Activated naive CD8-positive, alpha-beta T cell (primary cell): ENCODE results near the gene APLF.
"Not testable (repeated sequence)": the region's sequence is repeated elsewhere in the genome, so short reads cannot be mapped to it uniquely, and the experiment has no call there.

Experiments
- H3K27ac Mint-ChIP-seq: one replicate; pipeline ENCODE4 v1.8.0; 2021; ENCODE audit warnings: mixed read lengths
- H3K27me3 Mint-ChIP-seq: one replicate; pipeline ENCODE4 v1.8.0; 2021; ENCODE audit warnings: mixed read lengths
- H3K36me3 Mint-ChIP-seq: one replicate; pipeline ENCODE4 v1.8.0; 2021; ENCODE audit warnings: mixed read lengths
- H3K4me1 Mint-ChIP-seq: one replicate; pipeline ENCODE4 v1.8.0; 2021; ENCODE audit warnings: low read depth, mixed read lengths
- H3K4me3 Mint-ChIP-seq: one replicate; pipeline ENCODE4 v1.8.0; 2021; ENCODE audit warnings: mild to moderate bottlenecking, mixed read lengths
- H3K9me3 Mint-ChIP-seq: one replicate; pipeline ENCODE4 v1.8.0; 2021; ENCODE audit warnings: low read depth, mixed read lengths

The APLF gene

DNA sequence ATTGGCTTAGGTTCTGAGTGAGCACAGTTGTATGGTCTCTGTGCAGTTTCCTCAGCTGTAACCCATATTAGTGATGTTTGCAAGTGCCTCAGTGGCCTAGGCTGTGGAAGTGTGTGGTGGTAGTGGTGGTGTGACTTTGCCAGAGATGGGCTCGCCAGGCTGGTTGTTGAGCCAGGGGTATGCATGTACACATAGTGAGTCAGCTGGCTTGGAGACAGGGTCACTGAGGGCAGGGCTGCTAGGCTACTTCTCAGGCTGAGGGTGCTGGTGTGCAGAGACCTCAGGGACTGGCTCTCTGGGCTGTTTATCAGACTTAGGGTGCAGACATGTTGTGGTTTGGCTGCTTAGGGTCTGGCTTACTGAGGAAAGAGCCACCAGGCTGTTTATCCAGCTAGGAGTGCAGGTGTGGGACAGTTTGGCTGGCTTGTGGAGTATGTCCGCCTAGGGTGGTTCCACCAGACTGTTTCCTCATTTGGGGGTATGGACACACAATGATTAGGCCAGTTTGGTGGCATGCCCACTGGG is 15.0 kb downstream of the APLF start:
- Mint-ChIP-seq H3K27me3 (no peaks in the 10 kb centered on the region), H3K4me1 (no peaks in the 10 kb centered on the region), H3K4me3 (no peak overlapping the region)

DNA sequence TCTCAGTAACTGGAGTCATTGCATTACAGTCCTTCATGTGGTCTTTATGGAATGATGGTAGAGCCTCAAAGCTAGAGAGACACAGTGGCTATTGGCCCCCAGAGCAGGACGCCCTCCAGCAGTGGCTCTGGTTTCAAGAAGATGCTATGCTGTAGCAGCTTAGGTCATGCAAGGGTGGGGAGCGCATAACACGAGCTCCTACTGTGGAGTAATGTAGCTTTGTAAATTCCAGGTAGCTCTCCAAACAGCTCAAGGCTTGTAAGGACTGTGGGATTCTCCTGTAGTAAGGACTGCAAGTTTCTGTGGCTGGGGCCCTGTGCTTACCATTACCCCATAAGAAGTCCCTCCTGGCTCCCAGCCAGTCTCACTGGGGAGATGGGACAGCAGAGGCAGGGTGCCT is 15.6 kb downstream of the APLF start:
- Mint-ChIP-seq H3K27me3 (no peaks in the 10 kb centered on the region), H3K27ac (no peak overlapping the region), H3K4me1 (peaks cover 3% of the 10 kb centered on the region), H3K9me3 (no peaks in the 10 kb centered on the region), H3K36me3 (peaks cover 2% of the 10 kb centered on the region), H3K4me3 (no peak overlapping the region)

More for the DNA sequence above, 15.0 kb downstream of the APLF start:
- Mint-ChIP-seq H3K36me3 (peaks cover 2% of the 10 kb centered on the region), H3K27ac (no peak overlapping the region), H3K9me3 (no peaks in the 10 kb centered on the region)

DNA sequence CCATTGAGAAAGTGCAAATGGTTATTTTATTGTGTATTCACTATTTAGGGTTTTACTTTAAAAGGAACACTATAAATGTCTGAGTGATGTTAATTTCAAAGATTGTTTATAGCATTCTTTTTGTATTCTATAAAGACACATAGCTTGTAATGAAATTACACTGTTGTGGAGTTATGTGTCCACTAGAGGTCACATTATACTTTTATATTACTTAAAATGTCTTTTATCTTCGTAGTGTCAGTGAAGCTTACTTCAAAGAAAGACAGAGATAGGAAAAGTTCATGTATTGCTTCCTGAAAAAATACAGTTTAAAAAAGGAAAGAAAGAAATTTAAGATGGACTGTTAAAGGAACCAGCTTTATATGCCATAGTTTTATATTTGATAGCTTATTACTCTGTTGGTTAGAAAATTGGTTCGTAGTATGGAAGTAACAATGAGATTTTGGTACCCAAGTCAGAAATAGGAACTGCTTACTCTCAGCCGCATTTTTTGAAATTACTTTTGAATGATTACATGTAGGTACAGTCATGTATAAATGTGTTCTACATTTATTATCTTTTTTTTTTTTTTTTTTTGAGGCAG is 20.5 kb downstream of the APLF start:
- Mint-ChIP-seq H3K4me3 (no peak overlapping the region), H3K4me1 (peaks cover 8% of the 10 kb centered on the region), H3K9me3 (no peaks in the 10 kb centered on the region), H3K27ac (no peak overlapping the region), H3K36me3 (peaks cover 2% of the 10 kb centered on the region), H3K27me3 (no peaks in the 10 kb centered on the region)

DNA sequence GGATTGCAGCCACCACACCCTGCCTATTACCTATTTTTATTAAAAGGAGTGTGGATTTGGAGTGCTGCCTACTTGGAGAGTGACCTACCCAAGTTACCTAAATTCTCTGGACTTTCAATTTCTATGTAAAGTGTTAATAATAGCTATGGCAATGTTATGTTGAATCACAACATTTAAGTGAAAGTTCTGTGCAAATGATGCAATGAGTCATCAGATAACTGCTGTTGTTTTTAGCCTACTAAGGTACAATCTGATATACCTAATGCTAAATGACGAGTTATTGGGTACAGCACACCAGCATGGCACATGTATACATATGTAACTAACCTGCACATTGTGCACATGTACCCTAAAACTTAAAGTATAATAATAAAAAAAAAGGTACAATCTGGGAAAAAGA is 21.2 kb downstream of the APLF start:
- not testable (repeated sequence) for H3K4me3 Mint-ChIP-seq, H3K4me1 Mint-ChIP-seq, H3K27ac Mint-ChIP-seq, H3K9me3 Mint-ChIP-seq, H3K36me3 Mint-ChIP-seq, H3K27me3 Mint-ChIP-seq

DNA sequence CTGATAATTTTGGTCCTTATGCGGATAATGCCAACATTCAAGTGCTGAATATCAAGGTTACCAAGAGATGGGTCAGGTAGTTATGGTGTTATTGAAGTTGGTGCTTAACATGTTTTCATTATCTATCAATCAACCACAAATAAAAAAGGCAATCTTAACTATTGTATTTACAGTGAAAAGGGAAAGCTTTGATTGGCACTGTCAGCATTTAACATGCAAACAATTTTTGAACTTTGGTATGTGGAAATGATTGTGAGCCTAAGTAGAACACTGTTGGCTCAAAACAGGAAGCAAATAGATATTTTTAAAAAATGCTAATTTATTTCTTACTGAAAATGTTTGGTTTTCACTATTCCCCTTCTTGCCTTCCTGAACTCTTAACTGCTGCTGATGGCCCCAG is 21.9 kb downstream of the APLF start:
- H3K36me3 Mint-ChIP-seq: peaks cover 5% of the 10 kb centered on the region
- H3K27me3 Mint-ChIP-seq: no peaks in the 10 kb centered on the region
- H3K4me3 Mint-ChIP-seq: no peak overlapping the region
- no peaks in the 10 kb centered on the region for H3K9me3 Mint-ChIP-seq
- H3K4me1 Mint-ChIP-seq: peaks cover 8% of the 10 kb centered on the region
- H3K27ac Mint-ChIP-seq: no peak overlapping the region

DNA sequence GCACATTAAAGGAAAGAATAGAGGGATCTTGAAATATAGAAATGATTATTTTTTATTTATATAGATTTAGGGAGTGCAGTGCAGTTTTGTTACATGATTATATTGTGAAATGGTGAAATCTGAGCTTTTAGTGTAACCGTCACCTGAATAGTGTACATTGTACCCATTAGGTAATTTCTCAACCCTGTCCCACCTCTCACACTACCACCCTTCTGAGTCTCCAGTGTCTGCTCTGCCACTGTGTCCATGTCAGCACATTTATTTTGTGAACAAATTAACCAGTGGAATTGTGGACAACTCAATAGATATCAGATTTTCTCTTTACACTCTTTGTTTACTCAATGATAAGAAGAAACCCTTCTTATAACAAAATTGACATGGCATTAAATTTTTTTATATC is 24.2 kb downstream of the APLF start:
- Mint-ChIP-seq H3K9me3 (peaks cover 7% of the 10 kb centered on the region), H3K27ac (no peak overlapping the region), H3K4me3 (no peak overlapping the region), H3K36me3 (peaks cover 13% of the 10 kb centered on the region), H3K27me3 (no peaks in the 10 kb centered on the region), H3K4me1 (peaks cover 8% of the 10 kb centered on the region)

DNA sequence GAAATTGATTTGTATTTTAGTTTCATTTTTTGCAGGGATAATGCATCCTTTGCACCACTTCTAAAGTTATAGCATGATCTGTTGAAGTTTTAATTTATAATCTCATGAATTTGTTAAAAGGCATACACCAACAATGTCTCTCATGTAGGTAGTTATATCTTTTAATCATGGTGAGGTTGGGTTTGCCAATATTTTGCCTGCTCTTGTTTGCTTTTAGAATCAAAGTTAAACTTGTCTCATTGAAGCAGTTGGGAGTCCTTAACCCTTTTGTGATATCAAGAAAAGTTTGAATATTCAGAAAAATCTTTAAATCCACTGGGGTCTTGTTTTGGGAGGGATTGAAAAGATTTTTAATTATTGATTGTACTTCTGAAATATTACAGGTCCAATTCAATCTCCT is 31.7 kb downstream of the APLF start:
- Mint-ChIP-seq H3K27ac (no peak overlapping the region), H3K9me3 (peaks cover 13% of the 10 kb centered on the region), H3K4me3 (no peak overlapping the region), H3K4me1 (no peaks in the 10 kb centered on the region), H3K36me3 (peaks cover 19% of the 10 kb centered on the region), H3K27me3 (no peaks in the 10 kb centered on the region)

DNA sequence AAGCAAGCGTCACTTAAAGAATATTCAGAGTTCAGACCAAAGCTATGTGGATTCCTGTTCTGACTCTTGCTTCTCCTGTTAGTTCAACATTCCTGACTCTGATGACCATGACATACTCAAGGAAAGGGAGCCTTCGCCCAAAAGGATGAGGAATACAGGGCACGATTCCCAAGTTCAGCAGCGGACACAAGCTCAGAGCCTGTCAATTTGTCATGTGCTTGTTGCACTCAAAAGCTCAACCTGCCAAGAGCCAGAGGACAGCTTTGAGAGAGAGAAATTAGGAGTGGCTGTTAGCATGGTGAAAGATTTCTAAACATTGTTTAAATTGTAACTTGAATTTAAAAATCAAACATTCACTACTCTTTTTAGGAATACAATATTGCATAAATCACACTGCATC is 33.3 kb downstream of the APLF start:
- peaks cover 7% of the 10 kb centered on the region for H3K9me3 Mint-ChIP-seq
- peaks cover 4% of the 10 kb centered on the region for H3K4me1 Mint-ChIP-seq
- H3K27me3 Mint-ChIP-seq: no peaks in the 10 kb centered on the region
- peaks cover 12% of the 10 kb centered on the region for H3K36me3 Mint-ChIP-seq
- H3K4me3 Mint-ChIP-seq: no peak overlapping the region
- no peak overlapping the region for H3K27ac Mint-ChIP-seq

DNA sequence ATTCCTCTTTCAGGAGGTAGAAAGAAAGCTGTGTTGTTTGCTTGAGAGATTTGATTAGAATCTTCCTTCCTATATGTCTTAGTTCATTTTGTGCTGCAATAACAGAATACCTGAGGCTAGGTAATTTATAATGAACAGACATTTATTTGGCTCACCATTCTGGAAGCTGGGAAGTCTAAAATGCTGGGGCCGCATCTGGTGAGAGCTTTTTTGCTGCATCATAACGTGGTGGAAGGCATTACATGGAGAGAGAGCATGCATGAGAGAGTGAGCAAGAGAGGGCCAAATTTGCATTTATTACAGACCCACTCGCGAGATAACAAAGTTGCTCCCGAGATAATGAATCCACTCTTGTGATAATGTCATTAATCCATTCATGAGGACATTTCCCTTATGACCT is 34.4 kb downstream of the APLF start:
- Mint-ChIP-seq H3K9me3 (peaks cover 3% of the 10 kb centered on the region), H3K36me3 (peaks cover 8% of the 10 kb centered on the region), H3K4me1 (peaks cover 16% of the 10 kb centered on the region), H3K27ac (no peak overlapping the region), H3K27me3 (no peaks in the 10 kb centered on the region), H3K4me3 (no peak overlapping the region)

DNA sequence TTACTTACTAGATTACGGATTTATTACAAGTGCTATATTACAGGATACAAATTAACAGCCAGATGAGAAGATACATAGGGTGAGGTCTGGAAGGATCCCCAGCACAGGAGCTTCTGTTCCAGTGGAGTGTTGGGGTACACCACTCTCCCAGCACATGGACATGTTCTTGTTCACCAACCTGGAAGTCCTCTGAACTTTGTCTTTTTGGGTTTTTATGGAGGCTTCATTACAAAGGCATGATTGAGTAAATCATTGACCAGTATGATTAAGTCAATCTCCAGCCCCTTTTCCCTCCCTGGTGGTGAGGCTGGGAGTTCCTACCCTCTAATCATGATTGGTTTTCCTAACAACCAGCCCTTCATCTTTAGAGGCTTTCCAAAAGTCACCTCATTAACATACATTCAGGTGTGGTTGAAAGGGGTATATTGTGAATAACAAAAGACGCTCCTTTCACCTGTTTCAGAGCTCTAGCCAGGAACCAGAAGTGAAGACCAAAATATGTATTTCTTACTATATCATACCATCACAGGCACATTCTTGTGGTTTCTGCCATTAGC is 38.3 kb downstream of the APLF start:
- Mint-ChIP-seq H3K9me3 (no peaks in the 10 kb centered on the region), H3K4me3 (peak overlapping the region; percentile 44), H3K27ac (peak overlapping the region; percentile 17), H3K4me1 (peaks cover 21% of the 10 kb centered on the region), H3K36me3 (peaks cover 6% of the 10 kb centered on the region), H3K27me3 (no peaks in the 10 kb centered on the region)

DNA sequence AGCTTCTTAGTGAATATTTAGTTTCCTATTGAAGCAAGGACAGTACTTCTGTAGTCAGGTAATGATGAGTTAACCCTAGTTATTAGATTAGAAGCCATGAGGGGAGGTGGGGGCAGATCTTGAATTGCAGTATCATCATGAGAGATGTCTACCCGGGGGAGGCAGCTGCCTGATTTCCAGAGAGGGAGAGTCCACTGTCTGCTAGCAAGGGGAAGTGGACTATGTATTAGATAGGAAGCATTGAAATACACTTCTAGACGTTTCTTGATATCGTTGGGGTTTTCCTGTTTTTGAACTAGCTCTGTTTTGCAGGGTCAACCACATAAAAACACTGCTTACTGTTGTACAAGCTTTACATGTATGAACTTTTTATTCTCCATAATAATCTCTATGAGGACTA is 38.8 kb downstream of the APLF start:
- Mint-ChIP-seq H3K27ac (no peak overlapping the region), H3K27me3 (no peaks in the 10 kb centered on the region), H3K4me3 (peak overlapping the region; percentile 44), H3K36me3 (peaks cover 8% of the 10 kb centered on the region), H3K4me1 (peaks cover 21% of the 10 kb centered on the region), H3K9me3 (no peaks in the 10 kb centered on the region)

DNA sequence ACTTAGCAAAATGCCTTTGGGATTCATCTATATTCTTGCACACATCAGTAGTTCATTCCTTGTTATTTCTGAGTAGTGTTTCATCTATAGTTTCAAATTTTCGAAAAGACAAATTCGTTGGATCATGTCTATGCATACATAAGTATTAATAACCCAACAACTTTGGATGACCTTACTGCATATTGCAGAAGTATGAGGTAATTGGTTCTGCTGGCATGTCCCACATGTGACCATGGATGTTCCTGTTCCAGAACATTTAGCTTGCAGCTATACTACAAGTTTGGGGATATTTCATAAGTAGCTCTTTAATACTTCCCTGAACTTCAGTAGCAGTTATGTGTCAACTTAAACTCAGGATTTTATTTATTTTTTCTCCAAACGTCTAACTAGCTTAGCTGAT is 44.9 kb downstream of the APLF start:
- H3K9me3 Mint-ChIP-seq: peaks cover 18% of the 10 kb centered on the region
- H3K27ac Mint-ChIP-seq: no peak overlapping the region
- peaks cover 13% of the 10 kb centered on the region for H3K36me3 Mint-ChIP-seq
- no peak overlapping the region for H3K4me3 Mint-ChIP-seq
- no peaks in the 10 kb centered on the region for H3K27me3 Mint-ChIP-seq
- H3K4me1 Mint-ChIP-seq: peaks cover under 1% of the 10 kb centered on the region

DNA sequence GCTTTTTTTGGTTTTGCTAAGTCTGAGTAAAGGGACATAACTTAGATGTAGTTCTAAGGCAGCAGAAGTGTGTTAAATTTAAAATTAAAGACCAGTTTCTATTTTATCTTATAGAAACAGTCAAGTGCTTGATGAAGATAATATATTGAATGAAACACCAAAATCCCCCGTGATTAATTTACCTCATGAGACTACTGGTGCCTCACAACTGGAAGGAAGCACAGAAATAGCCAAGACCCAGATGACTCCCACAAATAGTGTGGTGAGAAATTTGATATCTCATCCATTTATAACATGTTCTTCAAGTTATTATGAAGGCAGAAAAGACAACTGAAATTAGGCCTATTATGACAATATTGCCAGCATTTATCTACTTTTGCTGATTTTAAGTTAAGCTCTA is 45.6 kb downstream of the APLF start:
- no peak overlapping the region for H3K4me3 Mint-ChIP-seq
- H3K27me3 Mint-ChIP-seq: no peaks in the 10 kb centered on the region
- H3K27ac Mint-ChIP-seq: no peak overlapping the region
- H3K4me1 Mint-ChIP-seq: no peaks in the 10 kb centered on the region
- peaks cover 13% of the 10 kb centered on the region for H3K36me3 Mint-ChIP-seq
- peaks cover 18% of the 10 kb centered on the region for H3K9me3 Mint-ChIP-seq

DNA sequence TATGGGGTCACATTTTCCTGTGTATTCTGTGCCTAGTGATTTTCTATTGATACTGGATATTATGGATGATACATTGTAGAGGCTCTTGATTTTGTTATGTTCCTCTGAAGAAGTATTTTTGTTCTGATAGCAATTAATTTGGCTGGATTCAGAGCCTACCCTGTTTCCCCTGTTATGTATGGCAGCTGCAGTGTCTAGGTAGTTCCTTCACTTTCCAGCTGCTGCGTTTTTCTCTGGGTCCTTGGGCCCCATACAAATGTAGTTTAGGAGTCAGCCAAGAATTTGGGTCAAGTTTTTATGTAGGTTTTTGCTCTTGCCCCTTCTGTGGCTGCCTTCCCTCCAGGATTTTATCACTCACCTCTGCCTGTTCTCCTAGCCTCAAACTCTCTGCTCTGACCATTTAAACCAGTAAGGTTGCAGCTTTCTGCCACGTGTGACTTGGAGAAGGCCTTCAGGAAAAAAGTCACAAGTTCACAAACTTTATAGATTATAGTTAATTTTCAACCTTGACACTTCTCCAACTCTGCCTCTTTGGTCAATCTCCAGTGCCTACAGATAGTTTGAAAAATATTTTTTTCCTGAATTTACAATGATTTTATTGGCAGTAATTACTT is 47.0 kb downstream of the APLF start:
- Mint-ChIP-seq H3K4me1 (no peaks in the 10 kb centered on the region), H3K27me3 (no peaks in the 10 kb centered on the region), H3K4me3 (no peak overlapping the region), H3K27ac (no peak overlapping the region), H3K36me3 (peaks cover 7% of the 10 kb centered on the region), H3K9me3 (peaks cover 18% of the 10 kb centered on the region)

DNA sequence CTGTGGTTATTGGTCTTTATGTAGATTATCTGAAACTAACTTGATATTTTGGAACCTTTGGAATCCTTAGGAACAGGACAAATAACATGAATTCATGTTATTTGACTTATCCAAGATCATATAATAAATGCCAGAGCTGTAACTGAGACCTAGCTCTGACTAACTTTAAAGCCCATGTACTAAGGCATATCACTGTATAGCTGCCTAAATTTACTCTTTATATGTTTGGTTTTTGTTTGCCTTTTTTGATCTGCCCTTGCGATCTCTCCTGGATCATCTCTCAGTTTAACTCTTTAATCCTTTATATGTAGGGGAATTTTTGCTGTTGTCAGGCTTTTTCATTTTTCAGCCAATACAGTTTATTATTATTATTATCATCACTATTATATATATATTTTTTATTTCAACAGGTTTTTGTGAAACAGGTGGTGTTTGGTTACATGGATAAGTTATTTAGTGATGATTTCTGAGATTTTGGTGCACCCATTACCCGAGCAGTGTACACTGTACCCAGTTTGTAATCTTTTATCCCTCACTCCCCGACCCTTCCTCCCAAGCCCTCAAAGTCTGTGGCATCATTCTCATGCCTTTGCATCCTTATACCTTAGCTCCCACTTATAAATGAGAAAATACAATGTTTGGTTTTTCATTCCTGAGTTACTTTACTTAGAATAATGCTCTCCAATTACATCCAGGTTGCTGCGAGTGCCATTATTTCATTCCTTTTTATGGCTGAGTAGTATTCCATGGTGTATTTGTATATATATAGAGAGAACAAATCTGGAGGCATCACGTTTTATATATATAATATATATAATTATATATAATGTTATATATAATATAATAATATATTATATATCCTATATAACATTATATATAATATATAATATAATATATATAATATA is 48.9 kb downstream of the APLF start:
- Mint-ChIP-seq H3K9me3 (peaks cover 18% of the 10 kb centered on the region), H3K4me3 (no peak overlapping the region), H3K27ac (no peak overlapping the region), H3K36me3 (peaks cover 4% of the 10 kb centered on the region), H3K27me3 (no peaks in the 10 kb centered on the region), H3K4me1 (no peaks in the 10 kb centered on the region)
